HAP-1 (cell line): ENCODE results near the gene GNG7.
A peak's percentile ranks its signal among the peaks of the same experiment; 100 is the strongest.
"Not testable (repeated sequence)": the region's sequence is repeated elsewhere in the genome, so short reads cannot be mapped to it uniquely, and the experiment has no call there.

Experiments
- DNase-seq, 2 experiments: peaks; one replicate each; pipeline ENCODE4 v3.0.0-alpha.2; 2016 to 2020; ENCODE audit warnings: low spot score in 2 of 2
- H3K27me3 ChIP-seq: fragments of 250-450 bp; sonication (Bioruptor Pico); 2 replicates; pipeline ENCODE4 v1.5.1; 2020; ENCODE audit warnings: low read depth, mild to moderate bottlenecking, moderate library complexity
- H3K36me3 ChIP-seq: fragments of 250-450 bp; sonication (Bioruptor Pico); replicated peaks from 2 replicates; pipeline ENCODE4 v1.5.1; 2020; ENCODE audit warnings: mild to moderate bottlenecking
- H3K4me1 ChIP-seq: fragments of 250-450 bp; sonication (Bioruptor Pico); 2 replicates; pipeline ENCODE4 v1.5.1; 2020; ENCODE audit warnings: mild to moderate bottlenecking
- H3K4me3 ChIP-seq: fragments of 250-450 bp; sonication (Bioruptor Pico); 2 replicates; pipeline ENCODE4 v1.5.1; 2020; ENCODE audit warnings: mild to moderate bottlenecking, moderate library complexity
- H3K9me3 ChIP-seq: fragments of 250-450 bp; sonication (Bioruptor Pico); 2 replicates; pipeline ENCODE4 v1.5.1; 2020; ENCODE audit warnings: mild to moderate bottlenecking, moderate library complexity
- in situ Hi-C: fragments of 300-500 bp; cut with MboI; formaldehyde crosslinking; loops from 3 replicates; pipeline ENCODE4 v1.14.3; 2020; ENCODE audit warnings: low sequenced_read_pairs, inconsistent platforms, mixed read lengths

The GNG7 gene

GRCh38 chr19:2582984-2583956, 119.2 kb downstream of the GNG7 start:
- Histone ChIP-seq H3K9me3 (peaks cover 4% of the 10 kb centered on the region; the same call in 1 of the 2 replicates), H3K27me3 (no peaks in the 10 kb centered on the region), H3K4me3 (no peak overlapping the region), H3K36me3 (no peaks in the 10 kb centered on the region), H3K4me1 (peaks cover 10% of the 10 kb centered on the region)
- DNase-seq = no peak
- in situ Hi-C loops = no loop called here

- in situ Hi-C loops, H3K4me1 ChIP-seq, H3K9me3 ChIP-seq, H3K27me3 ChIP-seq, H3K4me3 ChIP-seq, H3K36me3 ChIP-seq, DNase-seq: not testable (repeated sequence)
These were observed 122.1 kb downstream of the GNG7 start for GRCh38 chr19:2580396-2580795.

DNA sequence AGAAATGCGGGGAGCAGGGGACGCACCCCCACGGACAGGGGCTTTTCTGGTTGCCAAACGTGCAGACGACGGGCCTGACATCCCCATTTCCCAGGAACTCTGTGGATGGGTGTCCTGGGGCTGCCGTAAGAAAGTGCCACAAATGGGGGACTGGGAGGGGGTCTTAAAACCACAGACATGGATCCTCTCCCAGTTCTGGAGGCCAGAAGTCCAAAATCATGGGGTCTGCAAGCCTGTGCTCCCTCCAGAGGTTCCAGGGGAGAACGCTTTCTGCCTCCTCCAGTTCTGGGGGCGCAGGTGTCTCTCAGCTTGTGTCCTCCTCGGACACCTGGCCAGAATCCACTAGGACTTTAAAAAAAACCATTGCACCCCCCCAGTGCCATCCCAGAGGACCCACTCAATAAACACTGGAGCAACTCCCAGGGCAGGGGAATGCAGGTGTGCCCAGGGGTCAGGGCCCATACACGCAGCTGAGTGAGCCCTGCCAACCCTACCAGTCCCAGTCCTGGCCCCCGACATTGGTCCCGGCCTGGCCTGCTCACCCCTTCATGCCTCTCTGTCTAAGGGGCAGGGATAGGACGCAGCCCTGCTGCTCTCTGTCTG, 122.7 kb downstream of the GNG7 start:
- H3K27me3 ChIP-seq = no peaks in the 10 kb centered on the region
- no peak for DNase-seq
- no peaks in the 10 kb centered on the region for H3K36me3 ChIP-seq
- in situ Hi-C loops = no loop called here
- peaks cover 4% of the 10 kb centered on the region; the same call in 1 of the 2 replicates for H3K9me3 ChIP-seq
- H3K4me1 ChIP-seq = peaks cover 10% of the 10 kb centered on the region
- H3K4me3 ChIP-seq = peak overlapping the region; percentile 37; the same call in 1 of the 2 replicates

DNA sequence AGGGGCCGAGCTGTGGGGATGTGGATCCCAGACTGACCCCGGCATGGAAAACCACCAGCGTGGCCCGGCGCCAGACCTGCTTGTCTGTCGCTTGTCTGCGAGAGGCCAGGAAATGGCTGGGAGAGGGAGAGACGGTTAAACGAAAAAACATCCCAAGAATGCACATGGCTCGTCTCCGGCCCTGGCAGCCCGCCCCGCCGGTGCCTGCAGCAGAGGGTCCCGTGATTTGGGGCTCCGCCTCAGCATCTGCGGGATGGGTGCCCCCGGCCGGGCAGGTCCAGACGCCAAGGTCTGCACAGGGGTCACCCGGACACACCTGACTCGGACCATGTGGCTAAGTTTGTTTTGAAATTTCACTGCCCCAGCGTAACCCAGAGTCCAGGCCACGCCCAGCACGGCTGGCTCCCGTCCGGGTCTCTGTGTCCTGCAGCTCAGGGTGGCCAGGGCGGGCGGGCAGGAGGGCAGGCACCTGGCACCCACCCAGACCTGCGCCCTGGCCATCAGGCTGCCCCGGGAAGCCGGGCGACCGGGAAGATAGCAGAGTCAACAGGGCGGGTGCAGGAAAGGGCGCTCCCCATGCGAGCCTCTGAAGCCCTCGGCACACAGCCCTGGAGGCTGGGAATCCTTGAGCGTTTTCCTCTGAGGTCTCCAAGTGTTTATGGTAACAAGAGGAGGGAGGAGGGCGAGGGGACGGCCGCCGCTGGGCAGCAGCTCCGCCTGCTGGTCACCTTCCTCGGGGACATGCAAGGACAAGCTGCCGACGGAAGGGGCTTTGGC, 123.4 kb downstream of the GNG7 start:
- Histone ChIP-seq H3K4me1 (peaks cover 10% of the 10 kb centered on the region), H3K27me3 (no peaks in the 10 kb centered on the region), H3K36me3 (no peaks in the 10 kb centered on the region), H3K4me3 (peak overlapping the region; percentile 37), H3K9me3 (peaks cover 4% of the 10 kb centered on the region; the same call in 1 of the 2 replicates)
- in situ Hi-C loops = no loop called here
- peak; percentile 76 to 89 for DNase-seq

DNA sequence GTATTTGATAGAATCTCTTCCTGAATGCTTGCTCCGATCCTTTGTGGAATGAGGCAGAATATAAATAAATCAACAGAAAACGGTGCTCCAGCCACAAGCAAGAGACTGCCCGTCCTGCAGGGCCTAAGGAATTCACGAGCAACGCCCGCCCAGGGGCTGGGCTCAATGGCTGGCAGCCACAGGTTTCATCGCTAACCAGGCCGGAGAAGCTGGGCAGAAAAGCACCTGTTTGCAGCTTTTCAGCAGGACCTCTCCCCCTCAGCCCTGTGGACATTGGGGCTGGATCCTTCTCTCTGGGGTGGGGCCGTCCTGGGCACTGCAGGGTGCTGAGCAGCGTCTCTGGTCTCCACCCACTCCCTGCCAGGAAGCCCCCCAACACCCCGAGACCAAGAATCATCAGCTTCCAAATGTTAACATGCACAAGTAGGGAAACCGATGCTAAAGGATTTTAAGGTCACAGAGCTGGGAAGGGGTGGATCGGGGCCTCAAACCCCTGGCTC, 124.1 kb downstream of the GNG7 start:
- Histone ChIP-seq H3K4me1 (peaks cover 10% of the 10 kb centered on the region), H3K27me3 (no peaks in the 10 kb centered on the region), H3K36me3 (no peaks in the 10 kb centered on the region), H3K4me3 (no peak overlapping the region), H3K9me3 (peaks cover 4% of the 10 kb centered on the region; the same call in 1 of the 2 replicates)
- in situ Hi-C loops = no loop called here
- no peak for DNase-seq

- H3K4me3 ChIP-seq = no peak overlapping the region
- DNase-seq = no peak
- peaks cover 2% of the 10 kb centered on the region; the same call in 1 of the 2 replicates for H3K9me3 ChIP-seq
- in situ Hi-C loops = no loop called here
- peaks cover 10% of the 10 kb centered on the region for H3K4me1 ChIP-seq
- no peaks in the 10 kb centered on the region for H3K36me3 ChIP-seq
- H3K27me3 ChIP-seq = no peaks in the 10 kb centered on the region
These were observed 124.7 kb downstream of the GNG7 start for GRCh38 chr19:2577722-2578335.

GRCh38 chr19:2575734-2576481, 126.6 kb downstream of the GNG7 start:
- no peak for DNase-seq
- in situ Hi-C loops = no loop called here
- no peak overlapping the region for H3K4me3 ChIP-seq
- no peaks in the 10 kb centered on the region for H3K36me3 ChIP-seq
- H3K9me3 ChIP-seq = no peaks in the 10 kb centered on the region
- H3K27me3 ChIP-seq = no peaks in the 10 kb centered on the region
- H3K4me1 ChIP-seq = peaks cover 10% of the 10 kb centered on the region

GRCh38 chr19:2574971-2575630, 127.4 kb downstream of the GNG7 start:
- DNase-seq = no peak
- H3K27me3 ChIP-seq = no peaks in the 10 kb centered on the region
- peaks cover 10% of the 10 kb centered on the region for H3K4me1 ChIP-seq
- in situ Hi-C loops = no loop called here
- H3K4me3 ChIP-seq = no peak overlapping the region
- H3K36me3 ChIP-seq = no peaks in the 10 kb centered on the region
- H3K9me3 ChIP-seq = no peaks in the 10 kb centered on the region

DNA sequence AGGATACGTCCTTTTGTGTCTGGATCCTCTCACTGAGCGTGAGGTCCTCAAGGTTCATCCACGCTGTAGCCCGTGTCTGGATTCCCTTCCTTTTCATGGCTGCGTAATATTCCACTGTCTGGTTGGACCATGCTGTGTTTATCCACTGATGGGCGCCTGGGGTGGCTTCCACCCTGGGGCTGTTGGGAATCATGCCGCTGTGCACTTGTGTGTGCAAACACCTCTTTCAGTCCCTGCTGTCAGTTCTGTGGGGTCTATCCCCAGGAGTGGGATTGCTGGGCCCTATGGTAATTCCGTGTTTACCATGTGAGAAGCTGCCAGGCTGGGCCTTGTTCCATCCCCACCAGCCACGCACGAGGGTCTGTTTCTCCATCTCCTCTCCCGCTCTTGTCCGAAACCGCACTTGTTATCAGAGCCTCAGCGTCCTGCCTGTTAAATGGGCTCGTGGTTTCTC, 128.0 kb downstream of the GNG7 start:
- Histone ChIP-seq H3K27me3 (no peaks in the 10 kb centered on the region), H3K36me3 (no peaks in the 10 kb centered on the region), H3K4me1 (peaks cover 10% of the 10 kb centered on the region), H3K9me3 (no peaks in the 10 kb centered on the region), H3K4me3 (no peak overlapping the region)
- in situ Hi-C loops = no loop called here
- DNase-seq = no peak

- Histone ChIP-seq H3K27me3 (no peaks in the 10 kb centered on the region), H3K4me3 (no peak overlapping the region), H3K36me3 (no peaks in the 10 kb centered on the region), H3K4me1 (peaks cover 6% of the 10 kb centered on the region), H3K9me3 (no peaks in the 10 kb centered on the region)
- DNase-seq = no peak
- in situ Hi-C loops = no loop called here
These were observed 128.6 kb downstream of the GNG7 start for GRCh38 chr19:2573916-2574315.

GRCh38 chr19:2572152-2572551, 130.3 kb downstream of the GNG7 start:
- H3K4me1 ChIP-seq, in situ Hi-C loops, DNase-seq, H3K9me3 ChIP-seq, H3K4me3 ChIP-seq, H3K36me3 ChIP-seq, H3K27me3 ChIP-seq: not testable (repeated sequence)
